ENCODE results near the gene GPRASP3.

The GPRASP3 gene

GRCh38 chrX:102765217-102765616, 44.7 kb downstream of the GPRASP3 start:
- DNase-seq = no peak

GRCh38 chrX:102765809-102766208, 45.3 kb downstream of the GPRASP3 start:
- no peak for DNase-seq

GRCh38 chrX:102767287-102767686, 46.7 kb downstream of the GPRASP3 start:
- DNase-seq = no peak

GRCh38 chrX:102768987-102769761, 48.6 kb downstream of the GPRASP3 start:
- DNase-seq = peak; percentile 81

All from NCI-H1105 treated with DMSO at 0.1 percent for 48 hours (cell line).